T-helper 22 cell (primary cell): Measurements from ENCODE around the gene NUCB2.

Source experiments
- DNase-seq: peaks from one replicate; pipeline ENCODE4 v3.0.0-alpha.2; 2020; ENCODE audit warnings: low read depth

NUCB2 gene

DNA sequence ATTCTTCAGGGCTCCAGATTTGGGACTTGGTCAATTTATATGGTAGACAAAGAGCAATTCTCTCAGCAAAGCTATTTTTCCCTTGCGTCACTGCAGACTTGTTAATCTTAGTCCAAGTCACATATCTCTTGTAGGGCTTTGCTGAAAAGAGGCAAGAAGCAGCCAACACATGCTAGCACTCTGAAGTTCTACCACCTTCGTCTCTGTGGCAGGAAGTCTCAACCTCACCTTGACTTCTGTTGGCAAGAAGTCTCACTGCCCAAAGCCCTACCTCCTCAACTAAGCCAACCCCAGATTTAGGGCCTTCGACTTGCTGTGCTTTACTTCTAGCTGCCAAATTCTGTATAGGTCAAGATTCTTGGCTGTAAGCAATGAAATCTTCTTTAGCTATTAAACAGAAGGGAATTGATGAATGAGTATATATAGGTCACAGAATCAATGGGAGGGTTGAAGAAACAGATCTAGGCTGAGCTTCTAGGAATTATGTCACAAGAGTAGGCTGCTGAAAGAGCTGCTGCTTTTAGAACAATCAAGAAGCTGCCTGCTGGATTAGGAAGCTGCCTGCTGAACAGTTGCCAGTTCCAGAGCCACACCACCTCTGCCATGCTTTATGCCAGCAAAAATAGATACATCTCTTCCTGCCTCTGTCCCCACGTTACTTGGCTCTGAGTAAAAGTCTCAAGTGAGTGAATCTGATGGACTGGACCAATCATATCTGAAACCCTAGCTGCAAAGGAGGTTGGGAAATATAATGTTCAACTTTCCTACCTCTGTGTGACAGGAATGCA, 57.5 kb downstream of the NUCB2 start:
- DNase-seq = no peak

DNA sequence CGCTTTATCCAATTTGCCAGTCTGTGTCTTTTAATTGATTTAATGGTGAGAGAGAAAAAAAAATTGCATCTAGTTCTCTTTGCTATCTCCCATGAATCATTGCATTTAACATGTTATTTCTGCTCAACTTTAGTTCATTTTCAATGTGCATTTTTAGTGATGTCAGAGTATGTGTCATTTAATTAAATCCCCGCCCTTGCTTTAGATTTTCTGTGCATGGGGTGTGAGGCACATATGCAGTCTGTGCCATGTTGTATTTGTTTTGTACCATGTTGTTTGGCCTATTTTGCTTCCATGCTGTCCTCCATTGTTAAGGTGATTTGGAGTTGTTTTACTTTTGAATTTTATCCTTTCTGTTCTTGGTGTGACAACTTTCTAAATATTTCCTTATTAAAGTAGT, 66.7 kb downstream of the NUCB2 start:
- no peak for DNase-seq

DNA sequence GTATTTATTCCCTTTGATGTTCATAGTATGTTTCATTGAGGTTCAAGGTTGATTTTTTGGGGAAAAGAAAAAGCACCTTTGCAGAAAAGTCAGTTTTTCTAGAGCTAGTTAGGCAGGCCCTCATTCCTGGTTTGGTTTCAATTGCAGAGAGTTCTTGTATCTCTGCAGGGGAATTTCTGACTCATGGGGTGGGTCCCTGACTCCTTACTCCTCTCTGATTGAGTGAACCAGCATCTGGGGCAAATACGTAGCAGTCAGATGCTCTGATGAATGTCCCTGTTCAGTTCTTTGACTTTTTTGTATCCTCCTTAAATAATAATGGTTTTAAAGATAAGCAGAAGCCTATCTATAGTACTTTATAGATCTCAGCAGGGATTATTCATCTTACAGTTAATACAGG, 67.4 kb downstream of the NUCB2 start:
- DNase-seq = no peak

DNA sequence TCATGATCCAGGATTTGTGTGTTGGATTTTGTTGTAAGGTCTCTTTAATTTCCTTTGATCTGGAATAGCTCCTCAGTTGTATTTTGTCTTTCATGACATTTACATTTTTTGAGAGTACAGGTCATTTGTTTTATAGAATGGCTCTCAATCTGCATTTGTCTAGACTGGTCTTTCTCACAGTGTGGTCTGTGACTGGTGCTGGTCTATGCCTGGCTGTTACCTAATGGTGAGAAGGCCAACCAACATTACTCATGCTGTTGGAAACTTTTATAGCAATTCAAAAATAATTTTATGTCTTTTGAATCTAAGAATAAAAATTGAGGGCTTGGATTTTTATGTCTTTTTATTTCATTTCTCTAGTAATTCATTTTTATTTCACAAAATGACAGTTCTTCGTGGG, 71.1 kb downstream of the NUCB2 start:
- no peak for DNase-seq

DNA sequence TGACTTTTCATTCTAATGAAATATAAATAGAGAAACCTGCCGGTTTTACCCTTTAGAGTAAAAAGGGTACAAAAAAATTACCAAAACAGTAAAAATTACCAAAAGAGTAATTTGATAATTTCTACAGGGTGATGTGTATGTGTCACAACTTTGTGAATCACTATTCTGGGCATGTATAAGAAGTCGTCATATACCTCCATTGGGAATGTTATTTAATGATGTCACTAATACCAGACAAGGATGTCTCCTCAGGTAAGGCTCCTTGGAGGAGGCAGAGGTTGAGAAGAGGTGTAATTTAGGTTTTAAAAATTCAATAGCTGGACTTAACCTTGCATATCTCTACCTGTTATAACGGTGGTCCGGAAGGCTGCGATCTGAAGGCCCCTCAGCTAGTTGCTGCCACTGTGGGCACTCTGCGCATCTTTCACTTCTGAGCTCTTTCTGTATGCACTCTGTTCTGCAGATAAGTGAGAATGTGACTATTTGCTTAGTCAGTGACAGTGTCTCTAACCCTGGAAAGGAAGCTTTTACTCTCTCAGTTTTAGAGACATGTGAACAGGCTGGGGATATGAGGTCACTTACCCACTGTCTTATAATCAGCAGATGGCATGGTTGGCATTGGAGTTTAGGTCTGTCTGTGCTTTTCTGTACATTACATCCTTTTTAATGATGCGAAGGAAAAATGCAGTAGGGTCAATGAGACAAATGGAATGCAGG, 74.1 kb downstream of the NUCB2 start:
- no peak for DNase-seq

DNA sequence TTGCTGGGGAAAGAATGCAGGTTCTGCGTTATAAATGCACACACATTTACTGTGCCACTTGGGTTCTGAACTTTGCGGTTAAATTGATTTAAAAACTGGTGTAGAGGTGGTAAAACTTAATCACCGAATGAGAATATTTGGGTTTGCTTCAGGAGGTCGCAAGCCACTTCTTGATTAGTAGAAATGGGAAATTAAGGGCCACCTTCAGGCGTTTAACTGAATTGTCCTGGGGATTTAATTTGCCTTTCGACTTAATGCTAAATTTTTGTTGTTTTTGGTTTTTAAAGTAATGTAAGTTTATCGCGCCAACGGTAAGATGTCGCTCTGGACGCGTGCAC, 74.6 kb downstream of the NUCB2 start:
- DNase-seq = no peak

DNA sequence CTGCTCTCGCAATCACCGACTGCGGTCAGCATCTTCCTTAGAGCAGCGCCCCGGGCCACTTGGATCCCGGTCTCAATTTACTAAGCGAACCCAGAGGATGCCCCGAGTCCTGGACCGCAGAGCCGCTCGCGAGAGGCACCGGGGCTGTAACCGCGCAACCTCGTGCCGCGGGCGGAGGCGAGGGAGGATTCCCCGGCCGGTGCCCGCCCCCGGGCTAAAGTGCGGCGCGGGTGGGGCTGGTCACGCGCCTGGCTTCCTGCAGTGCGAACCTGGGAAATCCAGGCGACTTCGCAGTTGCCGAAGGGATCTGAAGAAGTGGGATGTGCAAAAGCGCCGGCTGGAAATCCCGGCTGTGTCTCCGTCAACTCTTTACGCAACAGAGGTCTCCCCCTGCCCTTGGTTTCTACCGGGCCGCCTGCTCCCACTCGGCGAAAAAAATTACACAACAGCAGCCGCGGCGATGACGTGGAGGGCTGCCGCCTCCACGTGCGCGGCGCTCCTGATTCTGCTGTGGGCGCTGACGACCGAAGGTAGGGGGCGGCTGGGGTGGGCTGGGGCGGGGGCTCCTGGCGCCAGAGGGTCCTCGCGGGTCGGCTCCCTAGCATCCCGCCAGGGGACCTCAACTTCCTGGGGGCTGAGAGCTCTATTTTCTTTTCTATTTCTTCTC, 75.1 kb downstream of the NUCB2 start, which contains the start of gene NCR3LG1:
TSS of gene NCR3LG1 (plus strand) at position 291 of the 667 bp plus-strand sequence. CDS start at position 461, 170 bp downstream.
- DNase-seq = peak; percentile 57

DNA sequence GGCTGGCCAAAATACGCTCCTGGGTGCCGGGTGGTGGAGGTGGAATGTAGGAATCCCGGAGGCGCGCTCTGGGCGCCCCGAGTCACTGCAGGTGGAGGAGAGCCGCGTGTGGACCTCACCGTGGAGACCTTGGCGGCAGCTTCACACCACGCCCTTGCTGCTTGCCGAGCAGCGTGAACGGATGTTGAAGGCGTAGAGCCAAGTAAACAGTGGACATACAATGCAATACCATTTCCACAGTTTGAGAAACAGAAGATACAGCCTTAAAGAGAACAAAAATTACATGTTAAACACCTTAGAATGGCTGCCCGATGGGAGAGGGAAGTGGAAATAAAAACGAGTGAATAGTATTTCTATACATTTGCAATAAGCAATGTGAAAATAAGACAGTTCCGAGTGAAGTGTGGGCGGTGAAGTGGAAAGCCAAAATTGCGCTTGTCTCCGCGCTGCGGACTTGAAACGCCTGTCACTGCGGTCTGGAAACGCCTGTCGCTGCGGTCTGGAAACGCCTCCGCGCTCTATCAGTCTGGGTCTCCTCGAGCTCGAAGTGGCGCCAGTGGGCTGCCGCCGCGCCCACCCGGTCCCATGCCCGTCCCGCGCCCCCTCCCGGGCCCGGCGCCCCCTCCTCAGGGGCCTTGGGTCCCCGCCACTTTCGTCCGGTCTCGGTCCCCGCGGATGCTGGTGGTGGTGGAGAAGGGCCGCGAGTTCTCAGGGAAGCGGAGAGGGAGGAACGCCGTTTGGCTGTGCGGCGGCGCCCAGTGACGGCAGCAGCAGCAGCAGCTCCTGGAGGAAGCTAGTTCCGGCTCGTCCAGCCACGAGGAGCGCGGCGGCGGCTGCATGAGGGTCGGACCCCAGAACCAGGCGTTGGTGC, 76.6 kb downstream of the NUCB2 start:
- peak; percentile 24 for DNase-seq

DNA sequence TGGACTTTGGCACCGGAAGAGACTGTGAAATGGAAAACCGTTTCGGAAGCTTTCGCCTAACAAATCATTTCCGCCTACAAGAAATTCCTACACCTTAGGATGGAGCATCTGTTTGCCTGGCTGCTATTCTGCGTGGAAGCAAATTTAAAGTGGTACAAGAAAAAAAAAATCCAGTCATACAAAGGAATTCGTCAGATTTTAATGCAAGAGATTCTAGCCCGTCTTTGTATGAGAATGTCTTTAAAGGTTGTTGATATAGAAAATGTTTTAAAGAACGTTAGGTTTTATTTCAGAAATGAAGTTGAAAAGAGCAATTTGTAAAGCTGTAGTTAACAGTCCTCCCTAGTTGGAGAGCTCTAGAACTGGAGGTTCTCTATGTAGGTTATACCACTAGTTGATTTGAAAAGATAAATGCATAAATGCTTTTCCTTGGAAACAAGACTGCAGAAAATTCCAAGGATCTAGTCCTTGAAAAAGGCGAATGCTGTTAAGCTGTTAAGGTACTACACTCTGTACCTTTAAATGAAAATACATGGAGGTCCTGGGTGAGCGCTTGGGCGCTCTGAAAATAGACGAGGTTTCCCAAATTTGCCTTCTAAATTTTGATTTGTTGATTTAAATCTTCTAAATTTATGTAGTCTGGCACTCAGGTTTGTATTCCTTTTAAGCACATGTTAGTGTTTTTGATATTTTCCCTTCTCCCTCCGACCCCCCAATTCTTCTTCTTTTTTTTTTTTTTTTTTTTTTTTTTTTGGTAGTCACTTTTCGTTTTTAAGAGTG, 77.5 kb downstream of the NUCB2 start:
- no peak for DNase-seq

DNA sequence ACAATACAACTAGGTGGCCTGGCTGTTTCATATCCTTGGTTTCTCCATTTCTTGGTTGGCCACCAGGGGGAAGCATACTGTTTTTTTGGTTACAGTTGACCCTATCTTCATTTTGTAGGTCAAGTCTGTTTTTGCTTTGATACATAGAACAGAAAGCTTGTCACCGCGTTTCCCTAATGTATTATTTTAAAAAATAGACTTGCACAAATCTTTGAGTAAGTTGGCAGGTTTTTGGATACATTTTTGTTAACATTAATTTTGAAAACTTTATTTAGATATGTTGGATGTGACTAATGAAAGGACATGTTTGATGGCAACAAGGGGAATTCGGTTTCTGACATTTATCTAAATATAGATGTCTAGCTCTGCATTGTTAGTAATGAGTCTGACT, 78.1 kb downstream of the NUCB2 start:
- peak; percentile 4 for DNase-seq

DNA sequence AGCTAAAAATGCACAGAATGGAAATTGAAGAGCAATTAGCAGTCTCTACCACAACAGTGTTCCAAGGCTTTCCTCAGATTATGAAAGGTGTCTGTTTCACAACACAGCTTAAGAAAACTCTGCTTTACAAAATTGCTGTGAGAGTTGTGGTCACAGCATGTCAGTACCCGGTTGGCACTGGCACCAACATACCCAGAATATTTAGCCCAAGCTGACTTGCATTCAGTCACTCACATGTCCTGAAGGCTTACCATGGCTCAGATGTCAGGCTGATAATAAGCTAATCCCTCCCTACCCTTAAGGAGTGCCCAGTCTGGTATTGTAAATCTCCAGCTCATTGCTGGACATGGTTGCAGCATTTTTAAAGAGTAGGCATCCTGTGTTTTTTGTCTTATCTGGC, 90.0 kb downstream of the NUCB2 start:
- DNase-seq = no peak

DNA sequence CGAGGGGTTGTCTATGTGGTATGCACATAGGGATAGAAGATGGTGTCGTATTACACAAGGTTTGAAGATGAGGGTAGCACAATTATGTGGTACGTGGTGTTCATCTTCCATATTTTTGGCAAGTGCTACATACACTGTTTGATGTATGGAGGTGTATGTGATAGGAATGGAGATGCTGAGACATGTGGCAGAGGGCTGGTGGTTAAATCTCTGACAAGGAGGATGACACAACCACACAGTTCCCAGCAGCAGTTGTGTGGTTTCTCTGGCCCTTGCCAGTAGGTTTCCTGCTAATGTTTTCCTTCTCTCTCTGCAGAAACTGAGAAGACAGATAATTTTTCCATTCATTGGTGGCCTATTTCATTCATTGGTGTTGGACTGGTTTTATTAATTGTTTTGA, 92.0 kb downstream of the NUCB2 start:
- DNase-seq = no peak

DNA sequence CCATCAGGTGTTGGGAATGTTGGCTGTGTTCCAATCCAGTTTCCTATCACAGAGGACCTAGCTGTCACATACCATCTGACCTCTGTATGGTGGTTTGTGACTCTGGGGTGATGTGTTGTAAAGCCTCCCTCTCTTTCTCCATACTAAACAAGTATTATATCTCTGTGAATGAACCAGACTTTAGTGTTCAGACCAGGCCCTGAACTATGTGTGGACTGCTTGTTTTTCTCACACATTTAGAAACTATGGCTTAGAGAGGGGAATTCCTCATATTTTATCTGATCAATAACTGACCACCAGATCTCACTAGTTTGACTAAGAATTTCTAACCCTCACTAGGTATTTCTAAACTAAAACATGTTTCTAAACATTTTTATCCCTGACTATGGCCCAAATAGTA, 92.6 kb downstream of the NUCB2 start:
- no peak for DNase-seq

DNA sequence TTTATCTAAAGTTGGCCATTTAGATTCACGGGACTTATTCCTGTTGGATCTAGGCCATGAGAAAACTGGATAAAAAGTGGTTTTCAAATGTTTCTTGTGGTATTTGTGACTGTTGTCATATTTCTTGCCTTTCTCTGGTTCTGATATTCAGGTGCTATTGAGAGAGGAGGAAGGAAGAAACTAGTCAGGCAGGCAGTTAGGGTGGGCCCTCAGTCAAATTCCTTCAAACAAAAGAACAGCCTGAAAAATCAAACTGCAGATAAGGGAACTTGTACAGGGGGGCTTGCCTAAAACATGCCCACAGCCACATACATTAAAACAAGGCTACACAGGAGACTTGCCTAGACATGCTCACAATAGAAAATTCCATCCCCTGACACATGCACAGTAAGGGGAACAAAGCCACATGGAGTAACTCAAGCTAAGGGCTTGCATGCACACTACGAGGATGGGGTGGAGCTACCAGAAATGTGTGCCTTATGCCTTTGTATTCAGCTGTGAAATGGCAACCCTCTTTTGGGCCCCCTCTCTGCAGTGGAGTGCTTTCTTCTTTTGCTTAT, 93.2 kb downstream of the NUCB2 start:
- DNase-seq = no peak

DNA sequence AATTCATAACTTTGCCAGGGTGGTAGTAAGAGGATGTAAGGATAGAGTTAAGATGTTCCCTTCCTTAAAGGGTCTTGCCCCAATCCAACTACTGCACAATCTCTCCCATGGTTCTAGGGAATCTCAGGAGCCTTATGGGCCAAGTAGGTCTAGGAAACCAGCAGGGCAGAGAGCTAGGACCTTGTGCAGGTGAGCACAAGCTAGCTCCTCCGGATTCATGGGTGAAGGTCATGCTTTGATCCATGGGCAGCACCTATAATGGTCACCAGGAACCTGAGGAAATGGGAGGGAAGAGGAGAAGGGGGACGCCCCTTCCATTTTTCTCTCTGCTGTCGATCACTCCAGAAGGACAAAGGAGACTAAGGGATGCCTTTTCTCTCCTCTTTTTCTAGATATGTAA, 95.1 kb downstream of the NUCB2 start:
- DNase-seq = no peak

DNA sequence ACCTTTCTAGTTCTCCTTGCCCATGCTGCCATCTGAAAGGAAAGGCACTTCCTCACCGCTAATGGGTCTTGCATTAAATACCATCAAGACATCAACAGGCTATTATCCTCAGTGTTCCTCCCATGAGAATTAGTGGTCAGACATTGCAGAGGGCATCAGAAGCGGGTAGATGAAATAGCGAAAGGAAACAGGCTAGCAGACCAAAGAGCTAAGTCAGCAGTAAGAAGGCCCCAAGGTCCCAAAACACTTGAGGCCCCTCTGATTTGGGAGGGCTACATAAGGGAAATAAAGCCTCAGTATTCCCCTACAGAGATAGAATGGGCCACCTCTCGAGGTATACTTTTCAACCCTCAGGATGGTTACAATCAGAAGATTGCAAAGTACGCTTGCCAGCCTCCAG, 99.0 kb downstream of the NUCB2 start:
- DNase-seq = no peak

DNA sequence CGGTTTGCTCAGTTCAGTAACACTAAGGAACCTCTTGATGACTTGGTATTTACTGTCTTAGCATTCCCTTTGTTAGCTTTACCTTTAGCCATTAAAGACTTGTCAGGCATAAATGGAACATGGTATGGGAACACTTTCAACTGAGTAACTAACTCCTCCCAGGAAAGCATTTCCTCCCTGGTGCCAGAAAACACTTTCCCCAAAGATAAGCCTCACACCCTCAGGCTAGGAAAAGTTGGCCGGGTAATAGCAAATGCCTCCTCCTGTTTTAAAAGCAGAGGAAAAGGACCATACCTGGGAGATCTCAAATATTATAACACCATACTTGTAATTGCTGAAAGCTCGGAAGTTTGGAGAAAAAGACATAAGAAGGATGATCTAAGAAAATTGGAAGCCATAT, 100.0 kb downstream of the NUCB2 start:
- DNase-seq = no peak

DNA sequence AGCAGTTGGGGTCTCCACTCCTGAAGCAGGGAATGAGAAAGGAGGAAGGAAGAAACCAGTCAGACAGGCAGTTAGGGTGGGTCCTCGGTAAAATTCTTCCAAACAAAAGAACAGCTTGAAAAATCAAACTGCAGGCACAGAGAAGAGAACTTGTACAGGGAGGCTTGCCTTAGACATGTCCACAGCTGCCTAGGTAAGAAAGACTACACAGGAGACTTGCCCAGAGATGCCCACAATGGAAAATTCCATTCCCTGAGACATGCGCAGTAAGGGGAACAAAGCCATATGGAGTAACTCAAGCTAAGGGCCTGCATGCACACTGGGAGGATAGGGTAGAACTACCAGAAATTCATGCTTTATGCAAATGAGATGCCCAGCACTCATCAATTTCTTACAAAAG, 102.1 kb downstream of the NUCB2 start:
- no peak for DNase-seq

DNA sequence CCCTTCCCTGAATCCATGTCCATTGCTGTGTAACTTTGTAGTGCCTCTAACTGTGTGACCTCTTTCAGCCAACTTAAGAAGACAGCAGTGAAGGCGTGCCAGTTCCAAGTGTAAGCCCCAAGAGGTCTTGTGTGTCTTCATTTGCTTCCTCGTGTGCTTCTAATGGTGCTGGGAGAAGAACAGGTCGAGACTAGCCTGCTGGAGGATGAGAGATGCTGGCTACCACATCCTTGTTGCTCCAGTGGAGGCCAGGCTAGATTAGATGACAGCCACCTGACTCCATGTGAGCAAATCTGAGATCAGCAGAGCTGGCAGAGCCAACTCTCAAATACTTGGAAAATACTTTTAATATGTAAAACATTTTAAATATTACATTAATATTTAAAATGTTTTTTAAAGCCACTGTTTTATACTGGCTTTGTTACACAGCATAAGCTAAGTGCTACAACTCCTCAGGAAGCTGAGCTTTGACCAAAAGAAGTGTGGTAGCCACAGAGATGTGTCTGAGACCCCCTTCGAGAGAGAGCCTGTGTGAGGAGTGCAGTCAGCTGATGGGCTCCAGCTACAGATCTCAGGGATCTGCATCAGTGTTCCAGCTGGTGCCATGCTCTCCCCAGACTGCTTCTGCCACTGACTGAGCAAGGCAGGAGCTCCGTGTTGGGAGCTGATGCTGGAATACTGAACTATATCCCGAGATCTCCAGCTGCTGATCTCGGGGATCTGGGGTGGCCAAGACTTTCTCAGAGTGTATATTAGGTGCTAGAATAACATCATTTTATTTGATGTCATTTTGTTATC, 103.0 kb downstream of the NUCB2 start:
- no peak for DNase-seq

DNA sequence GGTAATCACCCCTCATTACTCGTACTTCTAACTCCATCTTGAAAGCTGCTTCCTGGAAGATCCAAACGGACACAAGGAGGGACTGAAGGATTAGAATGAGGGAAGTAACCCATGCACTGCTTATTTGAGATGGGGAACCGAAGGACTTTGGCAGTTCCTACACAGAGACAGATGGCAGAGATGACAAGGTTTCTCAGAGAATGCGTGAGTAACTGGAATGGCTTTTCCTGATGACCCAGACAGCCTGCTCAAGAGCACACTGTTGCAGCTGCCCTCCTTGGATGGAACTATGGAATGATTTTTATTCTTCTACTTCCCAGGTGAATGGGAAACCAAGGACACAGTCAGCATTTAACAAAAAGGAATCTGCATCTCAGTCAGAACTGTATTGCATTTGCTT, 104.6 kb downstream of the NUCB2 start:
- DNase-seq = no peak
